AG10803 (cell line): ENCODE results near the gene SKP1.

Experiments
- DNase-seq: peaks from one replicate; pipeline ENCODE4 v3.0.0; 2010; ENCODE audit warnings: low read depth
- H3K4me3 ChIP-seq: 2 replicates; pipeline ENCODE4 v1.5.1; 2011; ENCODE audit warnings: mild to moderate bottlenecking, low read length, control low read depth
- TF ChIP-seq, protein P1 (sequence below): conservative IDR thresholded peaks from 2 replicates; pipeline ENCODE4 v1.5.1; 2011; ENCODE audit warnings: mild to moderate bottlenecking, low read length, control low read depth, inconsistent platforms

Gene SKP1

DNA sequence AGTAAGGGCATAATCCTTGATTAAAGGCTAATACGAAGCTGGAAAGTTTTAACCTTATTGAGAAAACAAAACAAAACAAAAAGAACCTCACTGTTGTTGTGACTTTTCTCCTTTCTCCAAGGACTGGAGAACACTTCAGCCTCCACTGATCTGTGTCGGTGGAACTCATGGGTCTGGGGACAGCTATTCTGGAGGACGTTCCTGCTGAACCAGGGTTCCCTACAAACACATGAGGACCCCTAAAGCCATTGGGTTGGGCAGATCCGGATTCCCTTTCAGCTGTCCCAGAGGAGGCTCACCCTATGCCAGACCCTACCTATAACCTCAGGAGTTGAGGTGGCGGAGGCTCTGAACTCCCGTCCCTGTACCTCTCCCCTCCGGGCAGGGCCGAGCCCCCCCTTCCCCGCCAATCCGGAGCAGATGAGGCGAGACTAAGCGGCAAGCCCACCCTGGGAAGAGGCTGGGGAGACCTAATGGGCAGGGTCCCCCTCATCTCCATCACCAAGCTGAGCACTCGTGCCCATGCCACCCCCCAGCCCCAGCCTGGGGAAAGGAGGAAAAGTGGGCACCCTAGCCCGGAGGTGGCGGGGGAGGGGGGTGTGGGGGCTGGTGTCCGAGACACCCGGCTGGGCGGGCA lies 63.9 kb downstream of the SKP1 start:
- no peak overlapping the region for H3K4me3 ChIP-seq
- TF ChIP-seq, protein P1, sequence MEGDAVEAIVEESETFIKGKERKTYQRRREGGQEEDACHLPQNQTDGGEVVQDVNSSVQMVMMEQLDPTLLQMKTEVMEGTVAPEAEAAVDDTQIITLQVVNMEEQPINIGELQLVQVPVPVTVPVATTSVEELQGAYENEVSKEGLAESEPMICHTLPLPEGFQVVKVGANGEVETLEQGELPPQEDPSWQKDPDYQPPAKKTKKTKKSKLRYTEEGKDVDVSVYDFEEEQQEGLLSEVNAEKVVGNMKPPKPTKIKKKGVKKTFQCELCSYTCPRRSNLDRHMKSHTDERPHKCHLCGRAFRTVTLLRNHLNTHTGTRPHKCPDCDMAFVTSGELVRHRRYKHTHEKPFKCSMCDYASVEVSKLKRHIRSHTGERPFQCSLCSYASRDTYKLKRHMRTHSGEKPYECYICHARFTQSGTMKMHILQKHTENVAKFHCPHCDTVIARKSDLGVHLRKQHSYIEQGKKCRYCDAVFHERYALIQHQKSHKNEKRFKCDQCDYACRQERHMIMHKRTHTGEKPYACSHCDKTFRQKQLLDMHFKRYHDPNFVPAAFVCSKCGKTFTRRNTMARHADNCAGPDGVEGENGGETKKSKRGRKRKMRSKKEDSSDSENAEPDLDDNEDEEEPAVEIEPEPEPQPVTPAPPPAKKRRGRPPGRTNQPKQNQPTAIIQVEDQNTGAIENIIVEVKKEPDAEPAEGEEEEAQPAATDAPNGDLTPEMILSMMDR = no peak
- DNase-seq = no peak

DNA sequence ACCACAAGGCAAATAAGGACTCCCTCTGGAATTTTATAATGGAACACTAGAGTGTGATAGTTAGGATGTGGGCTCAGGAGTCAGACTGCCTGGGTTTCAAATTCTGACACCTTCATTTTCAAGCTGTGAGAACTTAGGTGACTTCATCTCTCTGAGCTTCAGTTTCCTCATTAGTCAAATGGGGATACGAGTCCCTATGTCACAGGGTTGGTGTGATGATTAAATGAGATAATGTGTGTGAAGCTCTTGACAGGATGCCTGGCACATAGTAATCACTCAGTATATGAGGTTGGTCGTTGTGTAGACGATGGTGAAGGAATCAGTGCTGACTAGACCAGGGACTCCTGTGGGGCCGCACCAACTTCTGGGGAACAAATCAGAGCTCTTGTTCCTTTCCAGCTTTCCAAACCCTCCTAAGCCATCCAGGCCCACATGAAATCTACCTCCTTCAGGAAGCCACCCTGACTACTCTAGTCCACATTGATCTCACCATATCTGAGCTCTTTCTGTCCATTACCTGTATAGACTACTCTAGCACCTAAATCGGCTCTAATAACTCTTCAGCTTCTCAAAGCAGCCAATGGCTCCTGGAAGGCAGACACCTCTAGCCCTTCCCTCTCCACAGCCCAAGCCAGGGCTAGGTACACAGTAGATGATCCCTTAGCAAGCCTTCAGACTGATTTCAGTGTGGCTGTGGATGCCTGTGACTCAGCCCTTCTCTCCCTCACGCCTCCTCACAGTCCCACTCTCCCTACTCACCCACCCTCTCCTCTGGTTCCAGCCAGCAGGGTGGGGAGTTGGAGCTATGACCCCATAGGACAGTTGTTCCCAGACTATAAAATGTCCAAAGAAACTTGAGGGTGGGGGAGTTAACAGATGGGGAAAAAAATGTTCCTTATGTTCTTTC lies 64.8 kb downstream of the SKP1 start:
- DNase-seq = no peak
- TF ChIP-seq, protein P1 = no peak

DNA sequence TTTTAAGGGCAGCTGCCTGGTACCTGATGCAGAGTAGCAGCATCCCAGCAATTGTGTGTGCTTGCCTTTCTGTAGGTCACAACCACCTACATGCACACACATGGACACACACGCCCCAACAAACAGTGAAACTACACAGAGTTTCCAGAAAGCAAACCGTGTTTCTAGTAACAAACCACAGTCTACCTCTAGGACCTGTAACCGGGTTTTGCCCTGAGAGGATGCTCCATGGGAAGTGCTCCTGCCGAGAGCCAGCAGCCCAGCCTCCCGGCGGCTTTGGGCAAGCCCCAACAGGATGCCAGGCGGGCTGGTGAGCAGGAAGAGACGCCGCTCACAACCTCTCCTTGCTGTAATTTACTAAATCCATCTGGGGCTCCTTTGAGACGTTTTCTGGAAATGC lies 66.4 kb downstream of the SKP1 start:
- TF ChIP-seq, protein P1 = no peak
- DNase-seq = no peak
- H3K4me3 ChIP-seq = no peak overlapping the region

More for the DNA sequence above, 64.8 kb downstream of the SKP1 start:
- no peak overlapping the region for H3K4me3 ChIP-seq

DNA sequence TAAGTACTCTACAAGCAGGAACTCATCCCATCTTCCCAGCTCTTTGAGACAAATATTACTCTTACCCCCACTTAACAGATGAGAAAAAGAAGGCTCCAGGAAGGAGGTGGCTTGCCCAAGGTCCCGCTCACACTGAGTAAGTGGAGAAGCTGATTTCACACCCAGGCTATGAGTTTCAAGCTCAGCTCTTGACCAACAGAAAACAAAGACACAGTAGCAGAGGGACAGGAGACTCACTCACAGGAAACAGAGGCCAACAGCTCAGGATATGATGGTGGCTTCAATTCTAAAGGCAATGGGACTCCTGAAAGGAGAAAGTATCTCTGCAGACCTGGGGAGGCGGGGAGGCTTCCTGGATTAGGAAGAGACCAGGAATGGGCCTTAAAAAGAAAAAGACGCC lies 69.0 kb downstream of the SKP1 start:
- no peak overlapping the region for H3K4me3 ChIP-seq
- TF ChIP-seq, protein P1 = no peak

DNA sequence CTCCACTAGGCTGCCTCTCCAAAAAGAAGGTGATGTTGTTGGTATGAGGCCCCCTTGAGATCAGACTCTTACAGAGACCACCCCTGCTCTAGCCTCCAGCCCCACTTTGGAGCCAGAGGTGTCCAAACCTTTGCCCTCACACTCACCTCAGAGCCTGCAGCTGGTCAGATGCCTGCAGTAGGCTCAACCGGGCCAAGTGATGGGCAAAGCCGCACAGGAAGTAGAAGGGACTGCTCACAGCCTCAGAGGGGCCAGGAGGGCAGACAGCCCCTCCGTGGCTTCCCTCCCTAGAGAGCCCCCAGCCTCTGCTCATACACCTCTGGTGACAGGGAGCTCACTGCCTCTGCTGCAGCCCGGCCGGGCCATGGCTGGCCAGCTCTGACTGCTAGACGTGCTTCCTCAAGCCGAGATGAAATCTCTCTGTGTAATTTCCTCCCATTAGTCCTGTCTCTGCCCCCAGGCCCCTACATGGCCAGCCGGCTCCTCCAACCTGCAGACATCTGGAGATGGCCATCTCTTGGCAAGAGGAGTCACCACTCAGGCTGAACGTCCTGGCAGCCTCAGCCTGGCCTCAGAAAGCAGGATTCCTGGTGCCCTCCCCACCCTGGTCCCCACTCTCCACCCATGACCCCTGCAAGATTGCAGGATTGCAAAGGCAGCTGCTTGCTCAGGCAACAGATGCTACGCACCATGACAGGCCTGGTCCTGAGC lies 69.6 kb downstream of the SKP1 start:
- no peak for DNase-seq

More for the DNA sequence above, 69.0 kb downstream of the SKP1 start:
- DNase-seq = no peak

DNA sequence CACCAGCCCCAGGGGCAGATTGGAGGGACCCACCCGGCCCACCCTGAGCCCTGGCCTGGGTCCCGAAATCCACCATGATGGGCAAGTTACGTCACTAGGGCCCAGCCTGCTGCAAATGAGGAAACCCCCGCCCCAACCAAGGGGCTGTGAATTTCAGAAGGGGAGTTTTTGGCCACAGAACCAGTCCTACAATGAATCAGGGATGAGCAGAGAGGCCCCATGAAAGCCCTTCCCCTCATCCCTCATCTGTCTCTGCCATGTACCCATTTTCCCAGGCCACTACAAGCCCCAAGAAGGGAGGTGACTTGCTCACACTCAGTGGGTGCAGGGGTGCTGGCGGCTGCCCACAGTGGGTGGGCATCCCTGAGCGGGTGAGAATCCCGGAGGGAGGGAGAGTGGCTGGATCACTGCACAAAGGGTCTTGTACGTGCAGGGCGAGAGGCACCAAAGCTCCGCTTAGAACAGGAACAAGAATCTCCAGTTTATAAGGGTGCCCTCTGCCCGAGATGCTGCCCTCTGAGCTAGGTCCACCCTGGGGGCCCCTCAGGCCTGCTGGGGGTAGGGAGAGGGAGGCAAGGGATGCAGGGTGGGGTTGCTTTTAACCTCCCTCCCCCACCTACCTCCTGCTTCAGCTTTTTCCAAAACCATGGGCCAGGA lies 72.6 kb downstream of the SKP1 start:
- H3K4me3 ChIP-seq = no peak overlapping the region
- DNase-seq = no peak
- TF ChIP-seq, protein P1 = no peak

More for the DNA sequence above, 69.6 kb downstream of the SKP1 start:
- TF ChIP-seq, protein P1 = no peak
- H3K4me3 ChIP-seq = no peak overlapping the region
